ENCODE data around the gene CAD.

CAD gene

GRCh38 chr2:27284996-27285395 lies 67.8 kb downstream of the CAD start:
- DNase-seq, result no peak

GRCh38 chr2:27285481-27285880 lies 68.3 kb downstream of the CAD start:
- DNase-seq, result no peak

- DNase-seq, result no peak
Observed at GRCh38 chr2:27288610-27289009, 71.4 kb downstream of the CAD start.

- no peak for DNase-seq
Observed at GRCh38 chr2:27290549-27290948, 73.4 kb downstream of the CAD start.

- no peak for DNase-seq
Observed at GRCh38 chr2:27291865-27292264, 74.7 kb downstream of the CAD start.
